ENCODE data around the gene NEDD8. TPM values are rescaled to one million over a fixed set of nuclear protein-coding genes. Genes with fewer than 3 reads are reported as not detected.

Gene NEDD8
- total and polyA plus RNA-seq, 8 donors, result 162 to 219 (median 200) TPM

GRCh38 chr14:24171422-24172260 lies 60.5 kb downstream of the NEDD8 start, which contains the start of gene REC8:
Gene REC8 (plus strand): TSS chr14:24172080. CDS start chr14:24172553, 473 bp downstream.
- Histone ChIP-seq H3K27me3 (no peaks in the 10 kb centered on the region), H3K27ac (no peak within 1 kb of the TSS), H3K9me3 (no peaks in the 10 kb centered on the region), H3K36me3 (peaks cover 0 to 87% of the 10 kb centered on the region in 2 donors), H3K4me1 (peaks cover 0 to 30% of the 10 kb centered on the region in 2 donors), H3K4me3 (peak within 1 kb of the TSS; percentile 16 to 34)
- peak; percentile 61 to 93 (median 87) for DNase-seq
- ATAC-seq, result peak; percentile 94
- intact Hi-C loops (cut with DNase I), result no loop called here
- TF ChIP-seq, protein P1, sequence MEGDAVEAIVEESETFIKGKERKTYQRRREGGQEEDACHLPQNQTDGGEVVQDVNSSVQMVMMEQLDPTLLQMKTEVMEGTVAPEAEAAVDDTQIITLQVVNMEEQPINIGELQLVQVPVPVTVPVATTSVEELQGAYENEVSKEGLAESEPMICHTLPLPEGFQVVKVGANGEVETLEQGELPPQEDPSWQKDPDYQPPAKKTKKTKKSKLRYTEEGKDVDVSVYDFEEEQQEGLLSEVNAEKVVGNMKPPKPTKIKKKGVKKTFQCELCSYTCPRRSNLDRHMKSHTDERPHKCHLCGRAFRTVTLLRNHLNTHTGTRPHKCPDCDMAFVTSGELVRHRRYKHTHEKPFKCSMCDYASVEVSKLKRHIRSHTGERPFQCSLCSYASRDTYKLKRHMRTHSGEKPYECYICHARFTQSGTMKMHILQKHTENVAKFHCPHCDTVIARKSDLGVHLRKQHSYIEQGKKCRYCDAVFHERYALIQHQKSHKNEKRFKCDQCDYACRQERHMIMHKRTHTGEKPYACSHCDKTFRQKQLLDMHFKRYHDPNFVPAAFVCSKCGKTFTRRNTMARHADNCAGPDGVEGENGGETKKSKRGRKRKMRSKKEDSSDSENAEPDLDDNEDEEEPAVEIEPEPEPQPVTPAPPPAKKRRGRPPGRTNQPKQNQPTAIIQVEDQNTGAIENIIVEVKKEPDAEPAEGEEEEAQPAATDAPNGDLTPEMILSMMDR (IDR thresholded peaks at IDR 0.05), result no peak

DNA sequence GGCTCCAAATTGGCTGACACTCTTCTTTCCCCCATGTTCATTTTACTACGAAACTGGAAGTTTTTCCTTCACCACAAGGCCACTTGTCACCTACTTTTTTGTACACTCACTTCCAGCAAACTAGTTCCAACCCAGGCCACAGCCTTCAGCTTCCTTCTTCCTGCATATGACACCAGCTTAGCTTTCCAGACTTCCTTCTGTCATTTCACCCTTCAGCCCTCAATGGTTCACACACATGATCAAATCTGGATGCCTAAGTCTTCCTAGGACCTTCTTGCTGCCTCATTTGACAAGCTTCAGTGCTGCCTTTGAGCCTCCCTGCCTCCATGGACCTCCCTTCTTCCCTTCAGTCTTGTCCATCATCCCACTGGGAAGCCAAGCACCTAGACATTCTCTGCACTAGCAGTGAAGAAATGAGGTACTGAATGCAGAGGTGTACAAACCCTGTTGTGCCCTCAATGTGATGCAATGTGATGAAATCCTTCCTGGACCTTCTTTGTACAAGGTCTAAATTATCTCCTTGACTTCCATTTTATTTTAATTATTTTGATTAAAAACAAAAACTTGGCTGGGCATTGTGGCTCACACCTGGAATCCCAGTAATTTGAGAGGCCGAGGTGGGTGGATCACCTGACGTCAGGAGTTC lies 64.6 kb downstream of the NEDD8 start:
- Histone ChIP-seq H3K36me3 (peaks cover 0 to 87% of the 10 kb centered on the region in 2 donors), H3K27ac (peak overlapping the region in 1 of 2 donors; percentile 74), H3K27me3 (no peaks in the 10 kb centered on the region), H3K4me3 (no peak overlapping the region), H3K4me1 (peaks cover 7 to 70% of the 10 kb centered on the region in 2 donors), H3K9me3 (no peaks in the 10 kb centered on the region)
- DNase-seq (no peak), ATAC-seq (no peak)
- intact Hi-C loops (cut with DNase I), result no loop called here
- TF ChIP-seq, protein P1 (IDR thresholded peaks at IDR 0.05), result no peak

Other genes starting within 250 kb of the NEDD8 start
Only the 30 nearest of the 34 such genes appear.
- 1 to 10 TPM; 1.0 to 2.3 TPM for gene CARMIL3, start 180.4 kb downstream of the NEDD8 start, total RNA-seq
- 1 to 10 TPM; 1.1 to 2.3 (median 1.4) TPM for gene CARMIL3, start 180.4 kb downstream of the NEDD8 start, polyA plus RNA-seq (ENCODE audit: insufficient read length in 6 of 6)
- gene CPNE6, start 160.8 kb downstream of the NEDD8 start, total RNA-seq, result not detected
- gene CPNE6, start 160.8 kb downstream of the NEDD8 start, polyA plus RNA-seq (ENCODE audit: insufficient read length in 6 of 6), result under 1 TPM in 1 of 6 donors, not detected in 5; 0.12 TPM
- gene PCK2, start 138.1 kb downstream of the NEDD8 start, total RNA-seq, result 10 to 100 TPM; 36.5 to 61.3 TPM
- 10 to 100 TPM; 12.9 to 18.9 (median 15.7) TPM for gene PCK2, start 138.1 kb downstream of the NEDD8 start, polyA plus RNA-seq (ENCODE audit: insufficient read length in 6 of 6)
- 10 to 100 TPM; 56.4 to 65.1 TPM for gene DCAF11, start 117.6 kb downstream of the NEDD8 start, total RNA-seq
- gene DCAF11, start 117.6 kb downstream of the NEDD8 start, polyA plus RNA-seq (ENCODE audit: insufficient read length in 6 of 6), result 10 to 100 TPM; 60.6 to 76.3 (median 67.6) TPM
- gene NRL, start 117.4 kb downstream of the NEDD8 start, total RNA-seq, result 1 to 10 TPM; 1.6 to 2.7 TPM
- 1 to 10 TPM in 5 of 6 donors, under 1 TPM in 1; 0.97 to 1.8 (median 1.4) TPM for gene NRL, start 117.4 kb downstream of the NEDD8 start, polyA plus RNA-seq (ENCODE audit: insufficient read length in 6 of 6)
- under 1 TPM; 0.68 to 0.76 TPM for gene FITM1, start 101.7 kb downstream of the NEDD8 start, total RNA-seq
- gene FITM1, start 101.7 kb downstream of the NEDD8 start, polyA plus RNA-seq (ENCODE audit: insufficient read length in 6 of 6), result 1 to 10 TPM in 4 of 6 donors, under 1 TPM in 2; 0.77 to 1.5 (median 1.0) TPM
- gene PSME1, start 96.2 kb downstream of the NEDD8 start, total RNA-seq, result 100 to 1,000 TPM; 190 to 203 TPM
- 100 to 1,000 TPM; 189 to 236 (median 221) TPM for gene PSME1, start 96.2 kb downstream of the NEDD8 start, polyA plus RNA-seq (ENCODE audit: insufficient read length in 6 of 6)
- gene EMC9, start 90.8 kb downstream of the NEDD8 start, total RNA-seq, result 10 to 100 TPM; 16.2 to 18.1 TPM
- 10 to 100 TPM; 13.5 to 24.3 (median 23.0) TPM for gene EMC9, start 90.8 kb downstream of the NEDD8 start, polyA plus RNA-seq (ENCODE audit: insufficient read length in 6 of 6)
- 100 to 1,000 TPM; 134 to 224 TPM for gene PSME2, start 85.8 kb downstream of the NEDD8 start, total RNA-seq
- gene PSME2, start 85.8 kb downstream of the NEDD8 start, polyA plus RNA-seq (ENCODE audit: insufficient read length in 6 of 6), result 100 to 1,000 TPM; 126 to 164 (median 159) TPM
- 10 to 100 TPM; 49.3 to 61.5 TPM for gene RNF31, start 84.9 kb downstream of the NEDD8 start, total RNA-seq
- gene RNF31, start 84.9 kb downstream of the NEDD8 start, polyA plus RNA-seq (ENCODE audit: insufficient read length in 6 of 6), result 10 to 100 TPM; 42.4 to 69.9 (median 54.6) TPM
- 100 to 1,000 TPM in 1 of 2 donors, 10 to 100 TPM in 1; 95.6 to 131 TPM for gene IRF9, start 71.1 kb downstream of the NEDD8 start, total RNA-seq
- 10 to 100 TPM; 53.4 to 69.9 (median 61.2) TPM for gene IRF9, start 71.1 kb downstream of the NEDD8 start, polyA plus RNA-seq (ENCODE audit: insufficient read length in 6 of 6)
- gene REC8, start 60.3 kb downstream of the NEDD8 start, total RNA-seq, result 10 to 100 TPM; 27.0 to 31.6 TPM
- 10 to 100 TPM; 38.5 to 66.0 (median 44.3) TPM for gene REC8, start 60.3 kb downstream of the NEDD8 start, polyA plus RNA-seq (ENCODE audit: insufficient read length in 6 of 6)
- 10 to 100 TPM; 25.0 to 62.4 TPM for gene IPO4, start 43.6 kb downstream of the NEDD8 start, total RNA-seq
- 10 to 100 TPM; 22.6 to 39.5 (median 29.0) TPM for gene IPO4, start 43.6 kb downstream of the NEDD8 start, polyA plus RNA-seq (ENCODE audit: insufficient read length in 6 of 6)
- gene TM9SF1, start 36.9 kb downstream of the NEDD8 start, total RNA-seq, result 10 to 100 TPM; 64.9 to 72.5 TPM
- 10 to 100 TPM; 28.1 to 37.6 (median 32.4) TPM for gene TM9SF1, start 36.9 kb downstream of the NEDD8 start, polyA plus RNA-seq (ENCODE audit: insufficient read length in 6 of 6)
- gene TSSK4, start 26.7 kb downstream of the NEDD8 start, total RNA-seq, result under 1 TPM; 0.37 to 0.55 TPM
- 10 to 100 TPM in 5 of 6 donors, 1 to 10 TPM in 1; 9.6 to 16.1 (median 13.7) TPM for gene TSSK4, start 26.7 kb downstream of the NEDD8 start, polyA plus RNA-seq (ENCODE audit: insufficient read length in 6 of 6)
- gene CHMP4A, start 18.9 kb downstream of the NEDD8 start, total RNA-seq, result 10 to 100 TPM; 35.0 to 46.7 TPM
- gene CHMP4A, start 18.9 kb downstream of the NEDD8 start, polyA plus RNA-seq (ENCODE audit: insufficient read length in 6 of 6), result 10 to 100 TPM; 52.8 to 64.6 (median 58.8) TPM
- 10 to 100 TPM; 12.4 to 13.8 TPM for gene MDP1, start 16.3 kb downstream of the NEDD8 start, total RNA-seq
- 10 to 100 TPM in 5 of 6 donors, 1 to 10 TPM in 1; 9.8 to 19.4 (median 11.7) TPM for gene MDP1, start 16.3 kb downstream of the NEDD8 start, polyA plus RNA-seq (ENCODE audit: insufficient read length in 6 of 6)
- 10 to 100 TPM; 63.6 to 69.6 TPM for gene GMPR2, start 562 bp upstream of the NEDD8 start, total RNA-seq
- gene GMPR2, start 562 bp upstream of the NEDD8 start, polyA plus RNA-seq (ENCODE audit: insufficient read length in 6 of 6), result 100 to 1,000 TPM in 4 of 6 donors, 10 to 100 TPM in 2; 96.6 to 117 (median 114) TPM
- 100 to 1,000 TPM; 105 to 110 TPM for gene TINF2, start 10.3 kb upstream of the NEDD8 start, total RNA-seq
- 10 to 100 TPM; 52.2 to 67.0 (median 58.3) TPM for gene TINF2, start 10.3 kb upstream of the NEDD8 start, polyA plus RNA-seq (ENCODE audit: insufficient read length in 6 of 6)
- gene TGM1, start 30.8 kb upstream of the NEDD8 start, total RNA-seq, result 1 to 10 TPM; 7.6 to 9.6 TPM
- gene TGM1, start 30.8 kb upstream of the NEDD8 start, polyA plus RNA-seq (ENCODE audit: insufficient read length in 6 of 6), result 1 to 10 TPM; 2.6 to 4.3 (median 3.2) TPM
- 10 to 100 TPM; 49.3 to 53.3 TPM for gene RABGGTA, start 39.2 kb upstream of the NEDD8 start, total RNA-seq
- 10 to 100 TPM; 20.2 to 28.7 (median 25.6) TPM for gene RABGGTA, start 39.2 kb upstream of the NEDD8 start, polyA plus RNA-seq (ENCODE audit: insufficient read length in 6 of 6)
- gene DHRS1, start 67.4 kb upstream of the NEDD8 start, total RNA-seq, result 10 to 100 TPM; 24.9 to 50.2 TPM
- gene DHRS1, start 67.4 kb upstream of the NEDD8 start, polyA plus RNA-seq (ENCODE audit: insufficient read length in 6 of 6), result 10 to 100 TPM; 37.7 to 55.5 (median 42.6) TPM
- 10 to 100 TPM; 22.4 to 24.8 TPM for gene NOP9, start 67.5 kb upstream of the NEDD8 start, total RNA-seq
- 10 to 100 TPM; 22.4 to 28.4 (median 26.0) TPM for gene NOP9, start 67.5 kb upstream of the NEDD8 start, polyA plus RNA-seq (ENCODE audit: insufficient read length in 6 of 6)
- gene CIDEB, start 75.6 kb upstream of the NEDD8 start, total RNA-seq, result 10 to 100 TPM in 1 of 2 donors, 1 to 10 TPM in 1; 9.2 to 22.7 TPM
- 10 to 100 TPM in 5 of 6 donors, 1 to 10 TPM in 1; 9.5 to 14.8 (median 13.9) TPM for gene CIDEB, start 75.6 kb upstream of the NEDD8 start, polyA plus RNA-seq (ENCODE audit: insufficient read length in 6 of 6)
- gene LTB4R2, start 77.8 kb upstream of the NEDD8 start, total RNA-seq, result 1 to 10 TPM; 4.5 to 6.3 TPM
- gene LTB4R2, start 77.8 kb upstream of the NEDD8 start, polyA plus RNA-seq (ENCODE audit: insufficient read length in 6 of 6), result 1 to 10 TPM; 4.0 to 5.9 (median 5.6) TPM
- gene LTB4R, start 79.1 kb upstream of the NEDD8 start, total RNA-seq, result 10 to 100 TPM in 1 of 2 donors, 1 to 10 TPM in 1; 5.9 to 26.1 TPM
- gene LTB4R, start 79.1 kb upstream of the NEDD8 start, polyA plus RNA-seq (ENCODE audit: insufficient read length in 6 of 6), result 1 to 10 TPM; 5.3 to 7.7 (median 6.5) TPM
- 10 to 100 TPM; 38.2 to 45.2 TPM for gene ADCY4, start 102.7 kb upstream of the NEDD8 start, total RNA-seq
- gene ADCY4, start 102.7 kb upstream of the NEDD8 start, polyA plus RNA-seq (ENCODE audit: insufficient read length in 6 of 6), result 10 to 100 TPM; 25.7 to 48.5 (median 32.2) TPM
- 10 to 100 TPM; 16.1 to 26.3 TPM for gene RIPK3, start 107.6 kb upstream of the NEDD8 start, total RNA-seq
- 1 to 10 TPM; 2.4 to 3.8 (median 3.0) TPM for gene RIPK3, start 107.6 kb upstream of the NEDD8 start, polyA plus RNA-seq (ENCODE audit: insufficient read length in 6 of 6)
- gene NFATC4, start 135.8 kb upstream of the NEDD8 start, total RNA-seq, result 10 to 100 TPM; 39.4 to 64.2 TPM
- gene NFATC4, start 135.8 kb upstream of the NEDD8 start, polyA plus RNA-seq (ENCODE audit: insufficient read length in 6 of 6), result 100 to 1,000 TPM in 1 of 6 donors, 10 to 100 TPM in 5; 72.2 to 102 (median 89.4) TPM
- 10 to 100 TPM; 16.2 to 23.4 TPM for gene NYNRIN, start 166.6 kb upstream of the NEDD8 start, total RNA-seq
- gene NYNRIN, start 166.6 kb upstream of the NEDD8 start, polyA plus RNA-seq (ENCODE audit: insufficient read length in 6 of 6), result 100 to 1,000 TPM in 3 of 6 donors, 10 to 100 TPM in 3; 86.3 to 120 (median 98.9) TPM